ENCODE results near the gene SULT1C4. TPM values are rescaled to one million over a fixed set of nuclear protein-coding genes. Genes with fewer than 3 reads are reported as not detected.

The SULT1C4 gene
- total RNA-seq, 1 donor from 2014 or later, result 11.3 TPM

- Histone ChIP-seq H3K9ac (no peak overlapping the region), H3F3A (ENCODE audit: low read depth) (no peaks in the 10 kb centered on the region), H3K27me3 (no peaks in the 10 kb centered on the region), H3K4me2 (no peak overlapping the region), H3K36me3 (no peaks in the 10 kb centered on the region), H3K4me1 (no peaks in the 10 kb centered on the region), H2AFZ (replicated peaks) (no peak overlapping the region), H3K9me3 (ENCODE audit: low read depth) (no peaks in the 10 kb centered on the region), H3K27ac (no peak overlapping the region), H3K79me2 (ENCODE audit: low read depth) (no peaks in the 10 kb centered on the region), H3K4me3 (no peak overlapping the region), H4K20me1 (ENCODE audit: low read depth) (no peaks in the 10 kb centered on the region)
- no peak for DNase-seq (ENCODE audit: low spot score)
- H3K9me3 Mint-ChIP-seq, result peaks cover 5% of the 10 kb centered on the region
- TF ChIP-seq EZH2 (IDR thresholded peaks at IDR 0.05) (no peak), CTCF (IDR thresholded peaks at IDR 0.05) (no peak), EZH2phosphoT487 (IDR thresholded peaks at IDR 0.05) (no peak)
- no peaks in the 10 kb centered on the region for H3K36me3 Mint-ChIP-seq
- no peak overlapping the region for H3K4me3 Mint-ChIP-seq
- H3K27me3 Mint-ChIP-seq (ENCODE audit: insufficient read depth, low read depth), result no peaks in the 10 kb centered on the region
- no peaks in the 10 kb centered on the region for H3K4me1 Mint-ChIP-seq
- no peak overlapping the region for H3K27ac Mint-ChIP-seq
These were observed 12.1 kb upstream of the SULT1C4 start for GRCh38 chr2:108365656-108366055.

DNA sequence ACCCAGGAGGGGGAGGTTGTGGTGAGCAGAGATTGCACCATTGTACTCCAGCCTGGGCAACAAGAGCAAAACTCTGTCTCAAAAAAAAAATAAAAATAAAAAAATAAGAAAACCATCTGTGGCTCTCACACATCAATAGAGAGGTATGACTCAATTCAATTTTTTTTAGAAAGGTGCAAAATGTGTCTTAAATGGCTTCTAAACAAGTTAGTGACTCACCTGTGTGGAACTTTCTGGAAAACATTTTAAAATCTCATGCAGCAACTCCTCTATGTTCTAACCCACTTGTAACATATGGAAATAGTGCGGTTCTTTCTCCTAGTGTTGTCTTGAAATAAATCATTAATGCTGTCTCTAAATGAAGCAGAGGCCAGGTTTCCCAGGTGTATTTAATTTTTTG lies 10.7 kb upstream of the SULT1C4 start:
- DNase-seq (ENCODE audit: low spot score), result no peak
- no peak overlapping the region for H3K4me3 Mint-ChIP-seq
- Histone ChIP-seq H3K79me2 (ENCODE audit: low read depth) (no peaks in the 10 kb centered on the region), H3K4me3 (no peak overlapping the region), H3K4me2 (no peak overlapping the region), H3F3A (ENCODE audit: low read depth) (no peaks in the 10 kb centered on the region), H3K27me3 (no peaks in the 10 kb centered on the region), H3K36me3 (no peaks in the 10 kb centered on the region), H3K4me1 (no peaks in the 10 kb centered on the region), H3K9me3 (ENCODE audit: low read depth) (no peaks in the 10 kb centered on the region), H3K27ac (no peak overlapping the region), H4K20me1 (ENCODE audit: low read depth) (no peaks in the 10 kb centered on the region), H2AFZ (replicated peaks) (no peak overlapping the region), H3K9ac (no peak overlapping the region)
- no peaks in the 10 kb centered on the region for H3K27me3 Mint-ChIP-seq (ENCODE audit: insufficient read depth, low read depth)
- H3K4me1 Mint-ChIP-seq, result no peaks in the 10 kb centered on the region
- H3K27ac Mint-ChIP-seq, result no peak overlapping the region
- TF ChIP-seq EZH2phosphoT487 (IDR thresholded peaks at IDR 0.05) (no peak), EZH2 (IDR thresholded peaks at IDR 0.05) (no peak), CTCF (IDR thresholded peaks at IDR 0.05) (no peak)
- no peaks in the 10 kb centered on the region for H3K36me3 Mint-ChIP-seq
- H3K9me3 Mint-ChIP-seq, result peaks cover 5% of the 10 kb centered on the region

- Histone ChIP-seq H4K20me1 (ENCODE audit: low read depth) (no peaks in the 10 kb centered on the region), H3K4me3 (no peak overlapping the region), H3F3A (ENCODE audit: low read depth) (no peaks in the 10 kb centered on the region), H3K9me3 (ENCODE audit: low read depth) (no peaks in the 10 kb centered on the region), H3K27ac (no peak overlapping the region), H3K9ac (no peak overlapping the region), H3K79me2 (ENCODE audit: low read depth) (no peaks in the 10 kb centered on the region), H2AFZ (replicated peaks) (no peak overlapping the region), H3K27me3 (no peaks in the 10 kb centered on the region), H3K4me1 (no peaks in the 10 kb centered on the region), H3K4me2 (no peak overlapping the region), H3K36me3 (no peaks in the 10 kb centered on the region)
- no peaks in the 10 kb centered on the region for H3K4me1 Mint-ChIP-seq
- H3K36me3 Mint-ChIP-seq, result no peaks in the 10 kb centered on the region
- peaks cover 5% of the 10 kb centered on the region for H3K9me3 Mint-ChIP-seq
- no peak for TF ChIP-seq EZH2 (IDR thresholded peaks at IDR 0.05)
- TF ChIP-seq EZH2phosphoT487 (IDR thresholded peaks at IDR 0.05), result no peak
- no peak for TF ChIP-seq CTCF (IDR thresholded peaks at IDR 0.05)
- H3K27me3 Mint-ChIP-seq (ENCODE audit: insufficient read depth, low read depth), result no peaks in the 10 kb centered on the region
- no peak overlapping the region for H3K4me3 Mint-ChIP-seq
- no peak for DNase-seq (ENCODE audit: low spot score)
- no peak overlapping the region for H3K27ac Mint-ChIP-seq
These were observed 10.1 kb upstream of the SULT1C4 start for GRCh38 chr2:108367561-108368175.
